Raji (cell line): ENCODE measurements around the gene LRRC1.

Experiments
- POLR2A ChIP-seq: IDR thresholded peaks from 2 replicates; pipeline ENCODE4 v1.6.1; 2011; ENCODE audit warnings: low read depth, low read length, control low read depth; ENCODE audit not compliant: insufficient read depth

LRRC1 gene

DNA sequence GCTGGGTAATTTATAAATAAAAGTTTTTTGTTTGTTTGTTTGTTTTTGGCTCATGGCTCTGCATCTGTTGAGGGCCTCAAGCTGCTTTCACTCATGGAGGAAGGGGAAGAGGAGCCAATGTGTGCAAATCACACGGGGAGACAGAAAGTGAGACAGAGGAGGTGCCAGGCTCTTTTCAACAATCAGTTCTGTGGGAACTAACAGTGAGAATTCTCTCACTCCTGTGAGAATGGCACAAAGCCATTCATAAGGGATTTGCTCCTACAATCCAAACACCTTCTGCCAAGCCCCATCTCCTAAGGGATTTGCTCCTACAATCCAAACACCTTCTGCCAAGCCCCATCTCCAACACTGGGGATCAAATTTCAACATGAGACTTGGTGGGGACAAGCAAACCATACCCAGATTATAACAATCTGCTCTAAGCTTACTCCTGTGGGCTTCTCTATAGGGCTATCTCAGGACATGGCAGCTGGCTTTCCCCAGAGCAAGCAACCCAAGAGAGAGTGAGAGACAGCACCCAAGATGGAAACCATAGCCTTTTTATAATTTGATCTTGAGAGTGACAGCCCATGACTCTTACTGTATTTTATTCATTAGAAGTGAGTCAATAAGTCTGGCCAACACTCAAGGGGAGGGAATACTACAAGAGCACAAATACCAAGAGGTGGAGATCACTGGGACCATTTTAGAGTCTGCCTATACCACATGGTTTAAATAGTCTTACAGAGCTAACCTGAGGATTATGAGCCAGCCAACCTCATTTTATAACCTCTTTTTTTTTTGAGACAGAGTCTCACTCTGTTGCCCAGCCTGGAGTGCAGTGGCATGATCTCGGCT is 22.8 kb upstream of the LRRC1 start:
- TF ChIP-seq POLR2A: no peak

DNA sequence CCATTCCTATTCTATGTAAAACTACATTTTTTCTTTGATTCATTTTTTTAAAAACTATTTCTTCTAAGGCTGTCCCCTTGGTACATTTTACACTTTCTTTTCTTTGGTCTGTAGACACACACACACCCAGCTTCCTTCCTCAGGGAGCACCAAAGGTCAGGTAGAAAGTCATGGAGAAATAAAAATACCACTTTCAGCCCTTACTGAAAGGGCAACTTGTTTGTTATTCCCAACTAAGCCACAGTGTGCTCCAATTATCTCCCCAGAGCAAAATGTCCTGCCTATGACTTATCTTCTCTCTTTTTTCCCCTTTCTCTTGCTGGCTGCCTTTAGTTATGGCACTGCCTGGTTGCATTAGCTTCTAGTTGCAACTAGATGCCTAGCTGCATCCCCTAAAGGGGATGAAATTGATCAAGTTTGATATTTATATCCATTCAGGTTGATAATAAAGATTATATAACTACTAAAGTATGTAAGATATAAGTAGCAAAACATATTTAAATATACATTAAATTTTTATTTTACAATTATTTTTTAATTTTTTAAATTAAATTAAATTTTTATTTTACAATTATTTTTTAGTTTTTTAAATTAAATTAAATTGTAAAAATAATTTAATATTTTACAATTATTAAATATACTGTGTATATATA is 21.6 kb upstream of the LRRC1 start:
- no peak for TF ChIP-seq POLR2A

DNA sequence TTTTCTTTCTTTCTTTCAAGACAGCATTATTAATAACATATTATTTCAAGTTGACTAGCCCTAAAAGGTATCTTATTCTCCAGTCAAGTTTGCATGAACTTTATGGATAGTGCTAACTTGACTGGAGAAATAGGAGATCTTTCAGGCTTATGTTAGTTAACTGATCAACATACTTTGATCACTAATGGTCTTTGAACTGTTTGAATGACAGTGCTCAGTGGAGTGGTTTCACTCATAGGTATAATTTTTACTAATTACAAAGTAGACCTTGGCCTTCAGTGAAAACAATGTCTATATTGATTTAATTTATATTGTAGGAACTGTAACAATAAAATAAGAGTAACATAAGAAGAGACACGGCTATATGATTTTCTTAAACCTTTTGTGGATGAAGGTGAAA is 8.0 kb upstream of the LRRC1 start:
- TF ChIP-seq POLR2A: no peak

DNA sequence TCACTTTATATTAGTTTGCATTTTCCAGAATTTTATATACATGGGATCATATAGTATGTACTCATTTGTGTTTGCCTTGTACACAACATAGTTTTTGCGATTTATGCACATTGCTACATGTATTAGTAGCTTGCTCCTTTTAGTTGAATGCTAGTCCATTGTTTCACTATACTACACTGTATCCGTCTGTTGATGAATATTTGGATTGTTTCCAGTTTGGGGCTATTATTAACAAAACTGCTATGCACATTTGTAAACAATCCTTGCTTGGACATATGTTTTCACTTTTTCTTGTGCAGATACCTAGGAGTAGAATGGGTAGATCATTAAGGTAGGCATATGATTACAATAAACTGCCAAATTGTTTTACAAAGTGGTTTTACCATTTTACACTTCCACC is 3.9 kb upstream of the LRRC1 start:
- TF ChIP-seq POLR2A: no peak

DNA sequence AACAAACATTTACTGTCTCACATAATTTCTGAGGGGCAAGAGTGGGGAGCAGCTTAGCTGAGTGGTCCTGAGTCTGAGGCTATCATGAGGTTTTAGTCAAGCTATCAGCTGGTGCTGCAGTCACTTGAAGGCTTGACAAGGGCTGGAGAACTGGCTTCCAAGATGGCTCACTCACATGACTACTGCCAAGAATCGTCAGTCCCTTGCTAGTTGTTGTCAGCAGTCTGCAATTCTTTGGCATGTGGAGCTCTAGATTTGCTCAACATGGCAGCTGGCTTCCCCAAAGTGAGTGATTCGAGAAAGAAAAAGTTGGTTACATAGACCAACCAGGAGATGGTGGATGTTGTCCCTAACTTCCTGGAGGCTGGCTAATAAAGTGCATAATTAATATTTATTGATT is 2.8 kb upstream of the LRRC1 start:
- no peak for TF ChIP-seq POLR2A

DNA sequence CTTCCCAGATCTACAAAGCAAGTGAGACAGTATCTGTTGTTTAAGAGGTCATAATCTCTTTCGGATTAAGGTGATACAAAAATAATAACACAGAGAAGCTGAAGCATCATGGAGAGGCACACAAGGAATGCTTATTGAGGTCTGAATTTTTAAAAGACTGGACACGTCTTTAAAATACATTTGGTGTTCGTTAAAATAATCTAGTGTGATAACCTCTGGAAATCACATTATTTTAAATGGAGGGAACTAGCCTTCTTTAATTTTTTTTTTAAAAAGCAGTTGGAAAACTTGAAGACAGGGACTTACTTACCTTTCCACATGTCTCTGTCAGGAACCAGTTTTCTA is 1.9 kb upstream of the LRRC1 start:
- no peak for TF ChIP-seq POLR2A

DNA sequence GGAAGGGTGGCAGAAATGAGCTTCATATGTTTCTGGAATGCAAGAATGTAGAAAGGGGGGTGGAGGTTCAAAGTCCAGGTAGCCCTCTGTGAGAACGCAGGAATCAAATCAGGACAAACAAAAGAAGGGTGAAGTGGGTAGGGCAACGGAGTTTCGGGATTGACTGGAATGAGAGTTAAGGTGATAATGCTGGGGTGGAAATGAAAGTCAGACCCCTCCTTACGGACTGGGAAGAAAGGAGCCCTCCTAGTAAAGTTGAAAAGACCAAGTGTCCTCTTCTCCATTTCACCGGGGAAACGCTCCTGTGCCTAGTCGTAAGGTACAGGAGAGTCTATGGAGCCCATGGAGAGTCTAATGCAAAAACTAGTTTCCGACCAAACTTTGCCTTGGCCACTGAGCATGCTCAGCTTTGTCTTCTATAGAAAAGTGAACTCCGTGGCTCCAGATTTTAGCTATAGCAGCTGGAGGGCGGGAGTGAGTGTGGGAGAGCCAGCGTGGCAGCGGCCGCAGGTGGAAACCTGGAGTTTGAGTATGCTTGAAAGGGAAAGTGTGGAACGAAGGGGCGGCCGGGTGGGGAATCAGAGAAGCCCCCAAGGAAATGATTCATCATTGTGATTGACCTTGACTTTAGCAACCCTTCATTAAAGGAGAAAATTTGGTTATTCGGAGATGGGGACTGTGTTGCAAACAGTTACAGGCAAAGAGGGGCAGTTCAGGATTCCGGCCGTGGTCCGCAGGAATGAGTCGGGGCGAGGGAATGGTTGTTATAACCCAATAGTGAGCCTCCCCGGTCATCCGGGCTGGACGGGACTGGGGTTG is 1.3 kb upstream of the LRRC1 start:
- TF ChIP-seq POLR2A: peak; percentile 61

DNA sequence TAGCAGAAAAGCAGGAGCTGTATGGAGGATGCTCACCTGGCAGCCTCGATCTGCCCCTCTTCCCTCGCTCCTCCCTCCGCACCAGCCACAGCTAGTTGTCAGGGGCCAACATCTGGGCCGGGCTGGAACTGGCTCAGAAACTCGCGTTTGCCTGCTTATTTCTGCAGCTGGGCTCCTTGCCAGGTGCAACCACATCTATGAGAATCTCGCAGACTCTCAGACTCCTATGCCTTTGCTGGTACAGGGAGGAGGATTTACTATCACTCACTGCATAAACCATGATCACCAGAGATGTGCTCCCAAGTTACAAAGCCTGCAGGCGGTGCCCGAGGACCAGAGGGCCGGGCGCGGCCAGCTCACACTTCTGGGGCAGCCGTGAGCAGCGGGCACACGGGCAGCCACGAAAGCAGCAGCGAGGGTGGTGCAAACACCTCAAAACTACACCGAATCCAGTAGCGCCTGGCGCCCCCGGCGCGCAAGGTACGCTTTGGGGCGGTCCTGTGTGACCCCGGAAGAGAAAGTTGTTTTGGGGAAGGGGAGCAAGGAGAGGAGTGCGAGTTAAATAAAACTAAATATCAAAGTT is 577 bp upstream of the LRRC1 start:
- TF ChIP-seq POLR2A: no peak

DNA sequence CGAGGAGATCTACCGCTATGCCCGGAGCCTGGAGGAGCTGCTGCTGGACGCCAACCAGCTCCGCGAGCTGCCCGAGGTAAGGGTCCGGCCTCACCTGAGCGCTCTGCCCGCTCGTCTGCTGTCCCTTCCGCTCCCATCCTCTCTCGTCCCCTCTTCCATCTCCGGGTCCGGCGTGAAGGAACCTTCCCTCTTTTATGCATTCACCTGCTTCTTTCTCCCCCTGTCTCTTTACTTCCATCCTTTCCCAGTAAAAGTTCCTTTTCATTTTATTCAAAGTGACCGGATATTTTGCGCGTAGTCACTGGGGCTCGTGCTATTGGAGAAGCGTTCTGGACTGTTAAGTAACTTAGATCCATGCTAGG is 516 bp downstream of the LRRC1 start:
- TF ChIP-seq POLR2A: no peak

DNA sequence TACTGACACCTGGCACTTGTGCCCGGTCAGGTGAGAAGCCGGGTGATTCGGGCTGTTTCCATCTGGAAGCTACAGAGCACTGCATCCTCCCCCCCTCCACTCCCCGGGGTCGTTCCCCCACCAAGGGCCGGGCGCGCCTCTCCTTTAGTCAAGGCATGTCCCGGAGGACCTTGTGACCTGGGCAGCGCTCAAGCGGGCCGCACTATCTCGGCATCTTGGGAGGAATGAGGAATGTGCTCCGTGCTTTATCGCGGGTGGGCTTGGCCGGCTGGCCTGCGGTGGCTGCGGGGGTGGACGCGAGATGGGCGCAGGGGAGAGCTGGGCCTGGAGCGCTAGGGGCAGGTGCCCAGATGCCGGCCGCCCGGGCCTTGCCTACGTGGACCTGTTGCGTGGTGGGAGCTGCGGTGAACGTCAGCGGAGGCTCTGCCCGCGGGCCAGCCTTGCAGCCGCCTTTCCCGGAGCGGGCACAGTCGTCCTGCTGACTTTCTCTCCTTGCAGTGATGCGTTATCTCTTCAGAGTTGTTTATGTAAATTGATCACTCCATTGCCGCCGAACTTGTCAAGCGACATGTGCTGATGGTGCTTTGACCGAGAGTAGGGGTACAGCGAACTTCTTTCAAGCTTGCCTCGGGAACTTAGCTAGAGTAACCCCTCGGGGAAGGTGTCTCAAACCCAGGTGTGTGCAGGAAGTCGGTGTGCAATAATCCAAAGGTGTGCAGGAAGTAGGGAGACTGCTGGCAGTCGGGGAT is 1.1 kb downstream of the LRRC1 start:
- TF ChIP-seq POLR2A: no peak

DNA sequence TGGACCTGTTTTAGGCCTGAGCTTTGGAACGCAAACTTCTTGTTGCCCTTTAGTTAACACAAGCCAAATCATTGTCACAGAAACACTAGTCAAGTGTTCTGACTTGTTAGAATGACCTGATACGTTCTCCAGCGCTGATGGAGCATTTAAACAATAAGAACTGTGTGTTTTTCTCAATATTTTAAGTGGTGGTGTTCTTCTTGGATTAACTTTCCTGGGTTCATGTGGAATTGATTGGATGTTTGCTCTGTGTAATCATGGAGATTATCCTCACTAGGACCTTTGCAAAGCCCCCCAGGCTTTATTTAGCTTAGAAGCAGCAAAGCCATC is 1.6 kb downstream of the LRRC1 start:
- TF ChIP-seq POLR2A: no peak

DNA sequence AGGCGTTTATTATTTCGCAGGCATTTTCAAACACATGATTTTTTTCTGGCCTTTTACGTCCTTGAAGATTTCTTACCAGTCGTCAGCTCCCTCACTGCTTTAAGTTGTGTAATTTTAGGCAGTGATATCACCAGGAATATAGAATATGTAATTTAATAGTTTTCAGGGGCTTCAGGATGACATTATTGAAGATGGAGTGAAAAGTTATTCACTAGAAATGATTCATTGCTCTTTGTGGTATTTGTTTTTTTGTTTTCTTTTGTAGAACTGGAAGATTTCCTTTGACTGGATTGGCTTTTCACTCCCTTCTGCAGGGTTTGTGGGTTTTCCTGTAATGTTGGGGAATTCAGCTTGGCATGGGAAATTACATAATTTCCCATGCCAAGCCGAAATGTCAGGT is 2.0 kb downstream of the LRRC1 start:
- TF ChIP-seq POLR2A: no peak

DNA sequence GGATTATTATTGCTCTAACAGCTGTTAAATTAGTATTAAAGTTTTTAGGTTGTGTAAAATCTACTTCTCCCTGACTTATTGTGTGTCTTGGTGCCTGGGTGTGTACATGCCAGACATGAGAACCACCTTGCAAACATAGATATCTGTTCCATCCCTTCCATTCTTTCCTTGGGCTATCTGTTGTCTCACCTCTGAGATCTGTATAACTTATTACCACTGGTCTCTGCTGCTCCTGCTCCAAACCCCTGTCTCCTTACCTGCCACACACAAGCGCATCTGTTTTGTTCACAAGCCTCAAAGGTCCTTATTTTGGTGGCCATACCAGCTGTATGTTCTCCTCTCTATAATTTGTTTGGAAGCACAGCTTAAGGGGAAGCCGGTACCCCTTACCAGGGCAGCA is 2.5 kb downstream of the LRRC1 start:
- no peak for TF ChIP-seq POLR2A

DNA sequence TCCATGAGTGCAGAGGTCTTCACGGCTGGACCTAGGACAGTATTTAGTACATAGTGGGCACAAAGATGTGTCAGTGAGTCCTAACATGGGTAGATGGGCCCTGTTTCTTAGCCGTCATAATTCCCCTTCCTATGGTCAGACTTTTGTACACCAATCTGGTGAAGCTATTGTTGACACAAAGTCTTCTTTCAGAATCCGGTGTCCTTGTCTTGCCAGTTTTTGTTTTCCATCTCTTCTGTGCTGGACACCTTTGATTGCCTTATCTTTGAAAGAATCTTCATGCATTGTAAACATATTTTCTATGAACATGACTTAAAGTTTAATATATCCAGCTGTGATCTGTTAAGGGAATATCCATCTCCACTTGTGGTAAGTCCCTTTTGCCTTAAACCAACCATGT is 4.5 kb downstream of the LRRC1 start:
- no peak for TF ChIP-seq POLR2A

DNA sequence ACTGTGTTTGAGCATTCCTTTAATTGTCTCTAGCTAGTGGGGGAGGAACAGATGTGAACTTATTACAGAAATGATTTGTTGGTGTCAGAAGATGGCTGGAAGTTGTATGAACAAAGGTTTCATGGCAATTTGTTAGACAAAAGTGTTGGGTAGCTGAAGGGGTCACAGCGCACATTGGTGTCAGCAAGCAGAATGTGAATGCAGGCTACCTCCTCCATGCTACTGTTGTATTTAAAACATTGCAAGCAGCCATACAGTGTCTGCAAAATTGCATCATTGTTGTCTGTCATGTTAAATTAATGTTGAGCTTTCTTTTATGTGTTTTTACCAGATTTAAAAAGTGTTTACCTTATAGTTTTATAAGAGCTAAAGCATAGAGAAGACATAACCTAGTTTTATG is 6.2 kb downstream of the LRRC1 start:
- no peak for TF ChIP-seq POLR2A
